22Rv1 (cell line): ENCODE data around the gene MALAT1.
A peak's percentile ranks its signal among the peaks of the same experiment; 100 is the strongest.

Experiments
- H3K27ac ChIP-seq: fragments of 450-650 bp; 2 replicates; pipeline ENCODE4 v1.5.1; 2017
- CTCF ChIP-seq: fragments of 450-650 bp; IDR thresholded peaks from 2 replicates; pipeline ENCODE4 v1.5.1; 2017; ENCODE audit warnings: mild to moderate bottlenecking
- ZFX ChIP-seq: fragments of 450-650 bp; IDR thresholded peaks from 2 replicates; pipeline ENCODE4 v1.6.1; 2017; ENCODE audit warnings: antibody characterized with exemption, borderline replicate concordance

MALAT1 gene

DNA sequence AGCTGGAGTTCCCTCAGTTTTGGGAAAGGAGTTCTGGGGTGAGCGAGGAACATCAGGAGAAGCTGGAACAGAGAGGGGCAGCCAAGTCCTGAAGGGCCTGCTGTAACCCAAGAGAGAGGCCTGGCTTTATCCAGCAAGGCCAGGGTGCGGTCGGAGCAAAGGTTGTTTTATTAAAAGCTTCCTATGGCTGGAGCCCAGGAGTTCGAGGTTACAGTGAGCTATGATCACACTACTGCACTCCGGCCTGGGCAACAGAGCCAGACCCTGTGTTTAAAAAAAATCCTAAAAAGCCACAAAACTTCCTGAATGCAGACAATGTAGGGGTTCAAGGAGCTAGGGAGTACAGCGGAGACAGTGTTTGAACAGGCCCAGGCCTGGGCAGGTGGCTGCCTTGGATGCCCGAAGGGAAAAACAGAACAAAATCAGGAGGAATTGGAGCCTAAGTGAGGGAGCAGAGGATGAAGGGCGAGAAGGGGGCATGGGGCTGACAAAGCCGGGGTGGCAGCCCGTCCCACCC lies 22.2 kb upstream of the MALAT1 start:
- no peak for TF ChIP-seq ZFX
- TF ChIP-seq CTCF: no peak
- H3K27ac ChIP-seq: peak overlapping the region; percentile 97

GRCh38 chr11:65477149-65477965 lies 21.5 kb upstream of the MALAT1 start:
- TF ChIP-seq ZFX: no peak
- TF ChIP-seq CTCF: no peak

GRCh38 chr11:65478388-65479183 lies 20.3 kb upstream of the MALAT1 start:
- H3K27ac ChIP-seq: peak overlapping the region; percentile 97
- TF ChIP-seq CTCF (no peak), ZFX (no peak)

More at GRCh38 chr11:65477149-65477965, 21.5 kb upstream of the MALAT1 start:
- peak overlapping the region; percentile 97 for H3K27ac ChIP-seq

DNA sequence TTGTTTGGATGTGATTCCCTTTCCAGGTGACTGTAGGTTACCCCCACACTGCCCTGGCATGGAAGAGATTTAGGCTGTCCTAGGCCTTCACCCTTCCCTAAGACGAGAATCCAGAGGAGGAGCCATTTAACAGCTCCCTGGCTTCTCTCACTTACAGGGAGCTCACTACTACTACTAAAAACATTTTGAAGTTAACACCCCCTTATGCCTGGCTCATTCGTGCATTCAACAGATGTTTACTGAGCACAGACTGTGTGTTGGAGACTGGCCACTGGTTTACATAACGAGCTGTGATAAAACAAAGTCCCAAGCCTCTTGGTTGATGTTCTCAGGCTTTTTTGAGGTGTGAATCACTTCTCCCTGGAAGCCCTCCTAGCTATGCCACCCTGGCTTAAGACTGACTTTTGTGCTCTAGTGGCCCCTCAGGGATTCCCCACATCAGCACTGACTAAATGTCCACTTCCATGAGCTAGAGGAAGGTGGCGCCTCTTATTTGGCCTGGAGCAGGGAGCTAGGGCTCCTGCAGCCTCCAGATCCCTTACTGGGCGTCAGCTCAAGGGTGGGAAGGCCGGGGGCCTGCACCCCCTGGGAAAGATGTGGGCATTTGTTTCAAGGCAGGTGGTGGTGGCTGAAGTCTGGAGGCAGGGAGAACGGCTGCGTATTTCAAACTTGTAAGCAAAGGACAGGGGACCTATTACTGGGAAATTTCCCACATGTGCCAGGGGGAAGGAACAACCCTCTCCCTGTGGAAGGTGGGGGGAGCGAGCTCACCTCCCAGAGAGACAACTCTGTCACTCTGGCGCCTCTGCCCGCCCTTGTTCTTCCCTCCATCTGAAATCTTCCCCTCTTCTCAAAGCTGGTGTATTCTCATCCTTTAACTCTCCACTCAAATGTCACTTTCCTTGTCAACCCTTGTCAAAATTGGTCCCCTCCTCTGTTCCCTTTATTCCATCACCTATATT lies 19.4 kb upstream of the MALAT1 start:
- TF ChIP-seq ZFX: no peak
- TF ChIP-seq CTCF: peak; percentile 58
- peak overlapping the region; percentile 97 for H3K27ac ChIP-seq

DNA sequence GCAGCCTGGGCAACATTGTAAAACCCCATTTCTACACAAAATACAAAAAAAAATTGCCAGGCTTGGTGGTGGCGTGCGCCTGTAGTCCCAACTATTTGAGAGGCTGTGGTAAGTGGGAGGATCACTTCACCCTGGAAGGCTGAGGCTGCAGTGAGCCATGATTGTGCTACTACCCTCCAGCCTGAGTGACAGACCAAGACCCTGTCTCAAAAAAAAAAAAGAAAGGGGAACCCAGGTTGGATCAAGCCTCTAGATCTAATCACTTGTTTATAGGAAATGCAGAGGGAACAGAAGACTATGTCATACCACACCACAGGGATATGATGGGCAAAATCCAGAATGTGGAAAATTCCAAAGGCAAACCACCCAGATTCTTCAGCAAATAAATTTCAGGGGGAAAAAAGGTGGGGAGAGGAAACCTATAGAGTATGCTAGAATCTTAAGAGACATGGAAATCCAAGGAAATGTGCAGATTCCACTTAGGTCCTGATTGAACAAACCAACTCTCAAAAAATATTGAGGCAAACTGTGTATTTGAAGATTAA lies 16.5 kb upstream of the MALAT1 start:
- TF ChIP-seq CTCF (no peak), ZFX (no peak)
- H3K27ac ChIP-seq: no peak overlapping the region

DNA sequence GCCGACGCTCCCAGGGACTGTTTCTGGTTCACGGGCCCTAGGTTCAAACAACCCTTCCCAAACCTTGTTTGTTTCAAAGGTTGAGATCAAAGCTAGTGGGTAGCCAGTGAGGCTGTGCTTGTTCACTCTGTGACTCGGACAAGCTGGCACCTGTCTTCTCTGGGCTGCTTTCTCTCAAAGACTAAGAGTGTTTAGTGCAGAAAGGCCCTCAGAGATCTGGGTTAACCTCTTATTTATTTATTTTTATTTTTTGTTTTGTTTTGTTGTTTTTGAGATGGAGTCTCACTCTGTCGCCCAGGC lies 13.0 kb upstream of the MALAT1 start:
- TF ChIP-seq CTCF: no peak
- H3K27ac ChIP-seq: peak overlapping the region; percentile 98
